Neural crest cell (in vitro differentiated cells): ENCODE results near the gene CRYL1. TPM values are rescaled to one million over a fixed set of nuclear protein-coding genes. Genes with fewer than 3 reads are reported as not detected.

Source experiments
- DNase-seq: peaks from one replicate; pipeline ENCODE4 v3.0.0; 2021; ENCODE audit warnings: low read depth, mixed read lengths, low spot score
- H3K27ac Mint-ChIP-seq: one replicate; pipeline ENCODE4 v1.8.0; 2021; ENCODE audit warnings: mild to moderate bottlenecking, mixed read lengths; ENCODE audit not compliant: unreplicated experiment
- H3K27me3 Mint-ChIP-seq: 2 replicates; pipeline ENCODE4 v1.8.0; 2021; ENCODE audit warnings: low read depth, mild to moderate bottlenecking, mixed read lengths
- H3K36me3 Mint-ChIP-seq: 2 replicates; pipeline ENCODE4 v1.8.0; 2021; ENCODE audit warnings: low read depth, mild to moderate bottlenecking, mixed read lengths
- H3K4me1 Mint-ChIP-seq: 2 replicates; pipeline ENCODE4 v1.8.0; 2021; ENCODE audit warnings: mixed read lengths
- H3K4me3 Mint-ChIP-seq: one replicate; pipeline ENCODE4 v1.8.0; 2021; ENCODE audit warnings: mild to moderate bottlenecking, mixed read lengths
- H3K9me3 Mint-ChIP-seq: 2 replicates; pipeline ENCODE4 v1.8.0; 2021; ENCODE audit warnings: mixed read lengths
- total RNA-seq: library from RNA; stranded (reverse); gene quantifications from 2 replicates; pipeline ENCODE4 v1.2.1, GENCODE V29; 2021
- TF ChIP-seq, protein P1 (sequence below): fragments of 200-600 bp; sonication (generic); conservative IDR thresholded peaks from 2 replicates; pipeline ENCODE4 v1.5.0; 2021; ENCODE audit warnings: antibody characterized with exemption, mild to moderate bottlenecking

CRYL1 gene
- total RNA-seq, 1 donor from 2014 or later: 19.9 TPM

DNA sequence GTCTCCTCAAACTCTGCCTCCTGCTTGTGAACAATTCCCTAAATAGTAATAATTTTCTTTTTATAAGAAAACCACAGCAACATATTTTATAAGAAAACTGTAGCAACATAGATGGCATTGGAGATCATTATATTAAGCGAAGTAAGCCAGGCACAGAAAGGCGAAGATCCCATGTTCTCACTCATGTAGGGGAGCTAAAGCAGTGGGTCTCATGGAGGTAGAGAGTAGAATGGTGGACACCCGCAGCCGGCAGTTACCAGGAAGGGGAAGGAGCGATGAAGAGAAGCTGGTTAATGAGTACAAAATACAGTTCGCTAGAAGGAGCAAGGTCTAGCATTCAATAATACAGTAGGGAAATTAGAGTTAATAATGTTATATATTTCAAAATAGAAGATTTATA lies 42.9 kb downstream of the CRYL1 start:
- no peaks in the 10 kb centered on the region for H3K9me3 Mint-ChIP-seq
- peaks cover 3% of the 10 kb centered on the region for H3K4me1 Mint-ChIP-seq
- TF ChIP-seq, protein P1, sequence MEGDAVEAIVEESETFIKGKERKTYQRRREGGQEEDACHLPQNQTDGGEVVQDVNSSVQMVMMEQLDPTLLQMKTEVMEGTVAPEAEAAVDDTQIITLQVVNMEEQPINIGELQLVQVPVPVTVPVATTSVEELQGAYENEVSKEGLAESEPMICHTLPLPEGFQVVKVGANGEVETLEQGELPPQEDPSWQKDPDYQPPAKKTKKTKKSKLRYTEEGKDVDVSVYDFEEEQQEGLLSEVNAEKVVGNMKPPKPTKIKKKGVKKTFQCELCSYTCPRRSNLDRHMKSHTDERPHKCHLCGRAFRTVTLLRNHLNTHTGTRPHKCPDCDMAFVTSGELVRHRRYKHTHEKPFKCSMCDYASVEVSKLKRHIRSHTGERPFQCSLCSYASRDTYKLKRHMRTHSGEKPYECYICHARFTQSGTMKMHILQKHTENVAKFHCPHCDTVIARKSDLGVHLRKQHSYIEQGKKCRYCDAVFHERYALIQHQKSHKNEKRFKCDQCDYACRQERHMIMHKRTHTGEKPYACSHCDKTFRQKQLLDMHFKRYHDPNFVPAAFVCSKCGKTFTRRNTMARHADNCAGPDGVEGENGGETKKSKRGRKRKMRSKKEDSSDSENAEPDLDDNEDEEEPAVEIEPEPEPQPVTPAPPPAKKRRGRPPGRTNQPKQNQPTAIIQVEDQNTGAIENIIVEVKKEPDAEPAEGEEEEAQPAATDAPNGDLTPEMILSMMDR: no peak
- no peak overlapping the region for H3K27ac Mint-ChIP-seq
- H3K4me3 Mint-ChIP-seq: no peak overlapping the region
- DNase-seq: no peak
- no peaks in the 10 kb centered on the region for H3K36me3 Mint-ChIP-seq
- H3K27me3 Mint-ChIP-seq: no peaks in the 10 kb centered on the region

DNA sequence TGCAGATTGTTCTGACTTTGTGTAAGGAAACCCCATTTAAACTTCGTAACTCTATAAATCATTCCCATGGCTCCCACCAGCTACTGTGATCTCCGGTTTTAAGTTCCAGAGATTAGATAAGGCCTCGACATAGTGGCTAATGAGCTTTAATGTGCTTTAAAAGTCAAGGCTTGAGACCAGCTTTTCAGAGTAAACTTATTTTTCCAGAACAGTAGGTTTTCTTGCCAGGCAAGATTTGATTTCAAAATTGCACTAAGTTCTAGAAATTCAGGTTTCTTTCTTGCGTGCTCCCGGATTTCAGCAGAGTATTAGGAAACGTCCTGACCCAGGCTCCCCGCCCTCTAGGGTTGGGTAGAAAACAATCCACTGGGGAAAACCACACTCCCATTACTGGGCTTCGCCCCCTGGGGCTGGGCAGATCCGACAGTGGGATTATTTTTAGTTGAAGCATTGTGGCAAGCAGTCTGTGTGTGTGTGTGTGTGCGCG lies 43.3 kb downstream of the CRYL1 start:
- no peak overlapping the region for H3K4me3 Mint-ChIP-seq
- no peak overlapping the region for H3K27ac Mint-ChIP-seq
- TF ChIP-seq, protein P1: no peak
- no peaks in the 10 kb centered on the region for H3K36me3 Mint-ChIP-seq
- H3K4me1 Mint-ChIP-seq: peaks cover 3% of the 10 kb centered on the region
- no peaks in the 10 kb centered on the region for H3K9me3 Mint-ChIP-seq
- H3K27me3 Mint-ChIP-seq: no peaks in the 10 kb centered on the region
- DNase-seq: no peak

DNA sequence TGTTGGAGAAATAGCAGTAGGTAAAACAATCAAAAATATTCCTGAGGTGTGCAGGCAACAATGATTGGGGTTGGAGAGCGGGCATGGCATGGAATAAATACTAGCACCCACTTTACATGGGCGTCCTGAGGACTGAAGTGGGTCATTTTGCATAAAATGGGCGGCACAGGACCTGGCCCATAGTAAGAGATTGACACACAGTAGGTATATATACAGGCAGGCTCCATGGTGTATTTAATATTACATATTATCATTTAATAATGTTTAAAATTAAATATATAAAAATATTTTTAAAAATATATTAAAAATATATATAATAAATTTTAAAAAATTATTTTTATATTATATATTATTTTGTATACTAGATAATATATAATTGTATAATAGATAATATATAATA lies 48.3 kb downstream of the CRYL1 start:
- Mint-ChIP-seq H3K36me3 (no peaks in the 10 kb centered on the region), H3K27ac (no peak overlapping the region), H3K9me3 (no peaks in the 10 kb centered on the region), H3K27me3 (no peaks in the 10 kb centered on the region), H3K4me1 (peaks cover 3% of the 10 kb centered on the region), H3K4me3 (no peak overlapping the region)
- TF ChIP-seq, protein P1: no peak
- DNase-seq: no peak

DNA sequence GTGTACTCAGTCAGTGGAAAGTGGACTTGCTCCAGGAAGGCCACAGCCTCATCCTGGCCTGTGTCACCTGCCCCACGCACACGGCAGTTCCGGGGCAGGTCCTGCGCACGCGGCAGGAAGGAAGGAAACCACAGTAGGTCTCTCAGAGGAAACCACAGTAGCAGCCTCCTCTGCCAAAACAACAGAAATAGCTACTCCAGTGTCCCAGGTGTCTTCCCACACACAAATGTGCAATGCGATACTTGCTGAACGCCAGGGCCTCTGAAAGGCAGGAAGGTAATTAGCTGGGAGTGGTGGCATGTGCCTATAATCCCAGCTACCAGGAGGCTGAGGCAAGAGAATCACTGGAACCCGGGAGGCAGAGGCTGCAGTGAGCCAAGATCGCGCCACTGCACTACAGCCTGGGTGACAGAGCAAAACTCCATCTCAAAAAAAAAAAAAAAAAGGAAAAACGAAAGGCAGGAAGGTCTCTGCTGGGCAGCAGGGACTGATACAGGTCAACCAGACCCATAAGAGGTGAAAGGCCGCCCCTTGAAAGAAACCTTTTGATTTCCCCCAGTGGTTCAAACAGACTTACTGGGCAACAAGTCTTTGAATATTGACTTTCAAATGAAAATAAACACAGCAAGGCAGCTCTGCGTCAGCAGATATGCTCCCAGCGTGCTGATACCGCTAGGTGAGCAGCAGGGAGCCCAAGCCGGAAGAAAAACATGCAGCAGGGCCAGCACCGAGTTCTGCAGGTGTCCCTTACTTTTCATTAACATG lies 49.5 kb downstream of the CRYL1 start:
- Mint-ChIP-seq H3K36me3 (no peaks in the 10 kb centered on the region), H3K4me1 (no peaks in the 10 kb centered on the region), H3K27ac (no peak overlapping the region), H3K4me3 (no peak overlapping the region), H3K27me3 (no peaks in the 10 kb centered on the region), H3K9me3 (no peaks in the 10 kb centered on the region)
- no peak for DNase-seq
- TF ChIP-seq, protein P1: no peak

DNA sequence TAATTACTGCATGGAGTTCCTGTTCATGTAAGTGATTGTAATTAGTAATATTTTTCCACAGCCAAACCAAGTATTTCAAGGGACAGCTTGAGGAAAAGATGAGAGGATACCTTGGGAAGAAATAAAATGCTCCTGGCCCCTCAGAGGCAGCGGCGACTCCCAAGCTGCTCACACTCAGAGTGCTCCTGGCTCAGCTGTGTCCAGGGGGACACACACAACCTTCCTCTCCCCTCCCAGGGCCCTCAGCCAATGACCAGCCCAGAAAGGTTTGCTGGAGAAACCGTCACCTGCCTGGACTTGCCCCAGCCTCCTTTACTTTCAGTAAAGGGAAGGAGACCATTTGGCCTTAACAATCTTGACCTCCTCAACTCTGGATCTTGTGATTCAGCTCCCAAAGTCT lies 51.1 kb downstream of the CRYL1 start:
- TF ChIP-seq, protein P1: no peak
- DNase-seq: no peak
- H3K36me3 Mint-ChIP-seq: no peaks in the 10 kb centered on the region
- no peaks in the 10 kb centered on the region for H3K9me3 Mint-ChIP-seq
- H3K4me3 Mint-ChIP-seq: no peak overlapping the region
- no peaks in the 10 kb centered on the region for H3K27me3 Mint-ChIP-seq
- no peaks in the 10 kb centered on the region for H3K4me1 Mint-ChIP-seq
- no peak overlapping the region for H3K27ac Mint-ChIP-seq
